HEK293T (cell line): ENCODE measurements around the gene TPCN2.

Experiments
- ARNT ChIP-seq: fragments of 450-650 bp; IDR thresholded peaks from 2 replicates; pipeline ENCODE4 v1.6.1; 2017; ENCODE audit warnings: mild to moderate bottlenecking
- BHLHE40 ChIP-seq: fragments of 450-650 bp; IDR thresholded peaks from 2 replicates; pipeline ENCODE4 v1.6.1; 2016; ENCODE audit warnings: mild to moderate bottlenecking, moderate library complexity, borderline replicate concordance
- ELF4 ChIP-seq: fragments of 450-650 bp; IDR thresholded peaks from 2 replicates; pipeline ENCODE4 v1.6.1; 2017; ENCODE audit warnings: antibody characterized with exemption
- FOXA1 ChIP-seq: fragments of 450-650 bp; IDR thresholded peaks from 2 replicates; pipeline ENCODE4 v1.6.1; 2016; ENCODE audit warnings: mild to moderate bottlenecking
- FOXK2 ChIP-seq: fragments of 450-650 bp; IDR thresholded peaks from 2 replicates; pipeline ENCODE4 v1.6.1; 2016; ENCODE audit warnings: mild to moderate bottlenecking
- FOXM1 ChIP-seq: fragments of 450-650 bp; IDR thresholded peaks from 2 replicates; pipeline ENCODE4 v1.6.1; 2017; ENCODE audit warnings: mild to moderate bottlenecking, borderline replicate concordance
- HDGF ChIP-seq: fragments of 450-650 bp; IDR thresholded peaks from 2 replicates; pipeline ENCODE4 v1.6.1; 2017; ENCODE audit warnings: antibody characterized with exemption, borderline replicate concordance
- L3MBTL2 ChIP-seq: fragments of 450-650 bp; conservative IDR thresholded peaks from 2 replicates; pipeline ENCODE4 v1.6.1; 2016; ENCODE audit warnings: mild to moderate bottlenecking
- LEF1 ChIP-seq: fragments of 450-650 bp; IDR thresholded peaks from 2 replicates; pipeline ENCODE4 v1.6.1; 2017; ENCODE audit warnings: mild to moderate bottlenecking, borderline replicate concordance
- NFRKB ChIP-seq: fragments of 450-650 bp; IDR thresholded peaks from 2 replicates; pipeline ENCODE4 v1.6.1; 2016; ENCODE audit warnings: mild to moderate bottlenecking, moderate library complexity
- SP1 ChIP-seq: fragments of 450-650 bp; IDR thresholded peaks from 2 replicates; pipeline ENCODE4 v1.6.1; 2017
- SUZ12 ChIP-seq: fragments of 450-650 bp; IDR thresholded peaks from 2 replicates; pipeline ENCODE4 v1.6.1; 2016; ENCODE audit warnings: mild to moderate bottlenecking
- ZNF384 ChIP-seq: fragments of 450-650 bp; IDR thresholded peaks from 2 replicates; pipeline ENCODE4 v1.6.1; 2016
- TF ChIP-seq, protein P1 (sequence below): fragments of 450-650 bp; IDR thresholded peaks from 2 replicates; pipeline ENCODE4 v1.6.1; 2016

DNA sequence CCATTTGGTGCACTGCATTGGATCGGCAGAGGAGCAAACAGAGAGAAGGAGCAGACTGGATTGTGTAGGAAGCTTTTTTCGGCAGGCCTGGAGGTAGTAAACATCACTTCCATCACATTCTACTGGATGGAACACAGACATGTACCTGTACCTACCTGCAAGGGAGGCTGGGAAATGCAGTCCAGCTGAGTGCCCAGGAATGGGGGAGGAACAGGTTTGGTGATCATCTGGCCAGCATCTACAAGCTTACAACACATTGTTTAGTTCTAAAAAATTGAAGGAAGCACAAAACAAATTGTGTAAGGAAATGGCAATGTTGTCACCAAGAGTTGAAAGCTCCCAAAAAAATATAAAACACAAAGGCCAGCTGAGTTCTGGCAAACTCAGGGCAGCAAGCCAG, 126.1 kb downstream of the TPCN2 start:
- TF ChIP-seq SP1 (no peak), FOXM1 (no peak), ZNF384 (no peak), ELF4 (no peak), NFRKB (no peak), FOXK2 (no peak), HDGF (no peak), SUZ12 (no peak), FOXA1 (no peak), BHLHE40 (no peak), ARNT (no peak), L3MBTL2 (no peak), LEF1 (no peak)
- TF ChIP-seq, protein P1, sequence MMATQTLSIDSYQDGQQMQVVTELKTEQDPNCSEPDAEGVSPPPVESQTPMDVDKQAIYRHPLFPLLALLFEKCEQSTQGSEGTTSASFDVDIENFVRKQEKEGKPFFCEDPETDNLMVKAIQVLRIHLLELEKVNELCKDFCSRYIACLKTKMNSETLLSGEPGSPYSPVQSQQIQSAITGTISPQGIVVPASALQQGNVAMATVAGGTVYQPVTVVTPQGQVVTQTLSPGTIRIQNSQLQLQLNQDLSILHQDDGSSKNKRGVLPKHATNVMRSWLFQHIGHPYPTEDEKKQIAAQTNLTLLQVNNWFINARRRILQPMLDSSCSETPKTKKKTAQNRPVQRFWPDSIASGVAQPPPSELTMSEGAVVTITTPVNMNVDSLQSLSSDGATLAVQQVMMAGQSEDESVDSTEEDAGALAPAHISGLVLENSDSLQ, result no peak
